GM12801 (cell line): ENCODE data around the gene TP53AIP1.

Experiments used
- CTCF ChIP-seq: IDR thresholded peaks from one replicate; pipeline ENCODE4 v1.5.1; 2011; ENCODE audit warnings: control low read depth; ENCODE audit not compliant: insufficient read length; ENCODE audit errors: extremely low read depth

TP53AIP1 gene

GRCh38 chr11:128893578-128894285 lies 48.9 kb downstream of the TP53AIP1 start:
- no peak for TF ChIP-seq CTCF

GRCh38 chr11:128892866-128893565 lies 49.7 kb downstream of the TP53AIP1 start:
- TF ChIP-seq CTCF, result no peak

- no peak for TF ChIP-seq CTCF
Measured at GRCh38 chr11:128891913-128892398, 50.7 kb downstream of the TP53AIP1 start.

GRCh38 chr11:128890543-128891368 lies 51.9 kb downstream of the TP53AIP1 start, which contains the start of gene KCNJ5:
Gene KCNJ5, plus strand, starts transcription at chr11:128891356. Its CDS starts 19,918 bp downstream, at chr11:128911274.
- TF ChIP-seq CTCF, result no peak

- no peak for TF ChIP-seq CTCF
Measured at GRCh38 chr11:128890216-128890542, 52.5 kb downstream of the TP53AIP1 start.

- no peak for TF ChIP-seq CTCF
Measured at GRCh38 chr11:128889657-128890213, 52.9 kb downstream of the TP53AIP1 start.
